HG03521 (cell line): ENCODE measurements around the gene GSTK1.
"Not testable (repeated sequence)": the region's sequence is repeated elsewhere in the genome, so short reads cannot be mapped to it uniquely, and the experiment has no call there.

Source experiments
- ATAC-seq: cut with Tn5 transposase; IDR thresholded peaks from one replicate; pipeline ENCODE4 v1.9.1; 2021; ENCODE audit warnings: mild to moderate bottlenecking, moderate library complexity; ENCODE audit not compliant: unreplicated experiment

Gene GSTK1

GRCh38 chr7:143263266-143264195 lies at the start of gene GSTK1:
GSTK1 (plus strand) TSS chr7:143263441; CDS start chr7:143263514, 73 bp downstream.
- ATAC-seq = peak; percentile 93

- ATAC-seq = not testable (repeated sequence)
These were observed 49.8 kb upstream of the GSTK1 start for GRCh38 chr7:143213478-143213877.

GRCh38 chr7:143214789-143215679 lies 48.2 kb upstream of the GSTK1 start:
- peak; percentile 82 for ATAC-seq

- no peak for ATAC-seq
These were observed 47.1 kb upstream of the GSTK1 start for GRCh38 chr7:143216151-143216550.

GRCh38 chr7:143216686-143217085 lies 46.6 kb upstream of the GSTK1 start:
- ATAC-seq = no peak

GRCh38 chr7:143217806-143218205 lies 45.4 kb upstream of the GSTK1 start:
- ATAC-seq = no peak

- no peak for ATAC-seq
These were observed 42.0 kb upstream of the GSTK1 start for GRCh38 chr7:143221286-143221685.

- ATAC-seq = no peak
These were observed 41.5 kb upstream of the GSTK1 start, which contains the start of gene TAS2R40 for GRCh38 chr7:143221737-143222136. TAS2R40 (plus strand) TSS chr7:143222037; CDS start chr7:143222079, 42 bp downstream.

GRCh38 chr7:143222782-143223181 lies 40.5 kb upstream of the GSTK1 start:
- no peak for ATAC-seq

- ATAC-seq = no peak
These were observed 39.5 kb upstream of the GSTK1 start for GRCh38 chr7:143223784-143224183.

- ATAC-seq = no peak
These were observed 38.2 kb upstream of the GSTK1 start for GRCh38 chr7:143225047-143225446.

GRCh38 chr7:143227806-143228205 lies 35.4 kb upstream of the GSTK1 start:
- no peak for ATAC-seq

- ATAC-seq = no peak
These were observed 34.0 kb upstream of the GSTK1 start for GRCh38 chr7:143229054-143229790.

- no peak for ATAC-seq
These were observed 32.4 kb upstream of the GSTK1 start for GRCh38 chr7:143230602-143231457.

- ATAC-seq = no peak
These were observed 29.3 kb upstream of the GSTK1 start for GRCh38 chr7:143233816-143234532.

GRCh38 chr7:143234533-143234875 lies 28.7 kb upstream of the GSTK1 start:
- ATAC-seq = no peak

GRCh38 chr7:143235561-143235960 lies 27.7 kb upstream of the GSTK1 start:
- ATAC-seq = no peak

GRCh38 chr7:143236408-143236990 lies 26.7 kb upstream of the GSTK1 start:
- no peak for ATAC-seq

GRCh38 chr7:143237366-143237765 lies 25.9 kb upstream of the GSTK1 start:
- ATAC-seq = no peak
